ENCODE measurements around the gene RAB10.
A peak's percentile ranks its signal among the peaks of the same experiment; 100 is the strongest.
"Not testable (repeated sequence)": the region's sequence is repeated elsewhere in the genome, so short reads cannot be mapped to it uniquely, and the experiment has no call there.

RAB10 gene

GRCh38 chr2:26016012-26016705 is 17.7 kb upstream of the RAB10 start:
- DNase-seq (ENCODE audit: low read depth in 2 of 2), result no peak

DNA sequence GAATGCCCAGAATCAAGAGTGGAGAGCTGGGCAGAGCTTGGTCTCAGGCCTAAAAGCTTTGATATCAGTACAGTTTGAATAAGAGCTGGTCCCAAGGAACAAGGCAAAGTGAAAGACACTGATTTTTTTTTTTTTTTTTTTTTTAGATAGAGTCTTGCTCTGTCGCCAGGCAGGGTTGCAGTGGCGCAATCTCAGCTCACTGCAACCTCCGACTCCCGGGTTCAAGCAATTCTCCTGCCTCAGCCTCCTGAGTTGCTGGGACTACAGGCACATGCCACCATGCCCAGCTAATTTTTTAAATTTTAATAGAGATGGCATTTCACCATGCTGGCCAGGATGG is 17.2 kb upstream of the RAB10 start:
- not testable (repeated sequence) for DNase-seq (ENCODE audit: low read depth in 2 of 2)

DNA sequence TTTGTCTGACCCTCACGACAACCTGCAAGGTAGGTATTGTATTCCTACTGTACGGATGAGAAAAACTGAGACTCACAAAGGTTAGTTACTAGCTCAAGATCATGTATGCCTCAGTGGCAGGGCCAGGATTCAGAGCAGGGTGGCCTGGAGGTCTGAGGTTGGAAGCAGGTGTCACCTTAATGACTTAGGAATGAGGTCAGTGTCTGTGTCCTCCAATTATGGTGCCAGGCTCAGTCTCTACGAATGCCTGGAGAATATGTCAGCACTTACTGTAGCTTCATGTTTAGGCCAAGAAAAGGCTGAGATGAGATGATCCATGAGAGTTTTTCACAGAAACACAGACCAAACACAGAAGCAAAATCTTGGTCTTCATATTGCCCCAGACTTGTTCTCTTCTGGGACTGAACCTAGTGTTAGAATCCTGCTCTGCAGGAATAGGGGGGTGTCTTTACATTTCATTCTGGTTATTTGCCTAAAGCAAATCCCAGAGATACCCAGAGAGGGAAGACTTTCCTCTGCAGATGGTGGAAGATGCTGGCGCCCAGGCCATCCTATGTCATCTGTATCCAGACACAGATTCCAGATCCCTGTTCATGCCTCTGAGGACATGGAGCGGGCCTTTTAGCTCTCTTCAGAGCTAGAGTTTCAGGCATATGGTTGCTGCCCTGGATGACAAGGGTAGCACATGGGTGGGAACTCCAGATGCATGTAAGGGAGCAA is 16.3 kb upstream of the RAB10 start:
- no peak for DNase-seq (ENCODE audit: low read depth in 2 of 2)

- DNase-seq (ENCODE audit: low read depth in 2 of 2), result peak in 1 of 2 experiments; percentile 7
These were observed 15.5 kb upstream of the RAB10 start for GRCh38 chr2:26018184-26019055.

- no peak for DNase-seq (ENCODE audit: low read depth in 2 of 2)
These were observed 13.6 kb upstream of the RAB10 start for GRCh38 chr2:26020231-26020640.

- no peak for DNase-seq (ENCODE audit: low read depth in 2 of 2)
These were observed 9.6 kb upstream of the RAB10 start for GRCh38 chr2:26024260-26024659.

- no peak for DNase-seq (ENCODE audit: low read depth in 2 of 2)
These were observed 8.4 kb upstream of the RAB10 start for GRCh38 chr2:26025509-26025908.

DNA sequence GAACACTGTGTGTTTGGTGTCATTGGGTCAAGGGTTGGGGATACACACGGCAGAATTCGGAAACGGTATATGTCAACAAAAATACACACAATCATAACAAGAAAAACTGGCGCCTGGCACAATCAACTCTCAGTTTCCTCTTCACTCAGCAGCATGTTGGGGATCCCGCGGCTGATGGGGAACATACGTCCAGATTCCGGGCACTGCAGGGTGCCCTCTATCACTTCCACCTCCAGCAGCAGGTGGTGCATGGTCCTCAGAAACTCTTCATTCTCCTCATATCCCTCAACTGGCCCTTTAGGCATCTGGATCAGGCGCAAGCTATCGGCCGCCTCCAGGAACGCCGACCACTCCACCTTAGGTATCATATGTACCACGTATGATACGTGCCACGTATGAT is 5.8 kb upstream of the RAB10 start:
- not testable (repeated sequence) for DNase-seq (ENCODE audit: low read depth in 2 of 2)

GRCh38 chr2:26032586-26033269 is 1.2 kb upstream of the RAB10 start:
- DNase-seq (ENCODE audit: low read depth in 2 of 2), result not testable (repeated sequence)

GRCh38 chr2:26033270-26033817 is 540 bp upstream of the RAB10 start:
- DNase-seq (ENCODE audit: low read depth in 2 of 2), result peak in 1 of 2 experiments; percentile 26

DNA sequence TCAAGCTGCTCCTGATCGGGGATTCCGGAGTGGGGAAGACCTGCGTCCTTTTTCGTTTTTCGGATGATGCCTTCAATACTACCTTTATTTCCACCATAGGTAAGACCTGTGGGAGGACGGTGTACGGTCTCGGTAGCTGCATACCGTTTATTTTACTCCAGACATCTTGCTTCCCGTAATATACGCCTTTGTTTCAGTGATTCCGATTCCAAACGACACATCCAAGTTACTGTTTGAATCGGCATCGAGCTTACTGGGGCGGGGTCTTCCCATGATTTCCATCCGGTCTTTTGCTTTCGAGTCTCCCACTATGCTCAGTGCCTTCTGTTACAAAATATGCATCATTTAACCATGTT is 731 bp downstream of the RAB10 start:
- DNase-seq (ENCODE audit: low read depth in 2 of 2), result peak in 1 of 2 experiments; percentile 4

DNA sequence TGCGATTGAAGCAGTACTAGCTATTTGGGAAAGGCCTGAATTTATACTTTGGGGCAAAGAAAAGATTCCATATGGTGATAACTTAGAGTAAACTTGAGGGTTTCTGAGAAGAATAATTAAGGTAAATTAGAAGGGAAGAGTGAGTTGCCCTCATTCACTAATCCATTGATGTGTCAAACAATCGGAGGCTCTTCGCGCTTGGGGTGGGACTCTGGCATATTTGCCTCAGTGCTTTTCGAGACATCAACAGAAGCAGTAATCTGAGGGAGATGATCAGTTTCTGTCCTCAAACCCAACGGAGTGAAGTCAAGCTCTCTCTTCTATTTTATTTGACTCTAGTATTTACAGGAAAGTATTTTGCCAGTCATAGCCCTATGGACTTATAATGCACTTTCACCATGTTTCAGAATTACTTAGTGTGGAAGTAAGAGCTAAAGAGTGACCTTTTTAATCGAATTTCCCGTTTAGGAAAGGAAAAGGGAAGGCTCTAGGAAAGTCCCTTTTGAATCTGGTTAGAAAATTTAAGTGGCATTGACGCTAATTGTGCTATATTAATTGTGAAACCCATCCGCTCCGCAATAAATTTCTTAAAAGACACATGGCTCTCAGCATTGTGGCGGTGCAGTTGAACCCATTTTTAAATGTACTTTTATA is 1.3 kb downstream of the RAB10 start:
- no peak for DNase-seq (ENCODE audit: low read depth in 2 of 2)

DNA sequence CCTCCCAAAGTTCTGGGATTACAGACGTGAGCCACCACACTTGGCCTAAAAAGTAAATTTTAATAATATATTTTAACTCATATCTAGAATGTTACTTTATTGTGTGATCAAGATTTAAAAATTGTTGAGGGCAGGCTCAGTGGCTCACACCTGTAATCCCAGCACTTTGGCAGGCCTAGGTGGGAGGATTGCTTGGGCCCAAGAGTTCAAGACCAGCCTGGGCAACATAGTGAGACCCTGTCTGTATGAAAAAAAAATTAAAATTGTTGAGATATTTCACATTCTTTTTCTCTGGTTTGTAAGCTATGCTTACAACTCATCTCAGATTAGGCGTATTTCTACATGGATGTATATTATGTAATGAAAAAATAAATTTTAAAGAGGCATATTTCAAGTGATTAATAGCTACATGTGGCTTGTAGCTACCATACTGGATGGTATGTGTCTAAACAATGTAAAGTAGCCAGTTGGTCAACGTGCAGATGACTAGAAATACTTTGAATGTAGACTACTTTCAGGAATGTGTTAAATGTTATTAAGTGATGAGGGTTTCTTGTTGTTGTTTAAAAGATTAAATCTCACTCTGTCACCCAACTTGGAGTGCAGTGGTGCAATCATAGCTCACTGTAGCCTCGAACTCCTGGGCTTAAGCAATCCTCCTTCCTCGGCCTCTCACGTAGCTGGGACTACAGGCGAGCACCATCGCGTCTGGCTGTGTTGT is 5.9 kb downstream of the RAB10 start:
- no peak for DNase-seq (ENCODE audit: low read depth in 2 of 2)

DNA sequence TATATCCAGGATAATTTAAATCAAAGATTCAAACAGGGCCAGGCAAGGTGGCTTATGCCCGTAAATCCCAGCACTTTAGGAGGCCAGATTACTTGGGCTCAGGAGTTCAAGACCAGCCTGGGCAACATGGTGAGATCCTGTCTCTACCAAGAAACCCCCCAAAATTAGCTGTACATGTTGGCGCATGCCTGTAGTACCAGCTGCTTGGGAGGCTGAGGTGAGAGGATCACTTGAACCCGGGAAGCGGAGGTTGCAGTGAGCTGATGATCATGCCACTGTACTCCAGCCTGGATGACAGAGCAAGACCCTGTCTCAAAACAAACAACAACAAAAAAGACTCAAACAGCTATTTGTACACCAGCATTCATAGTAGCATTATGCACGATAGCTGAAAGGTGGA is 9.2 kb downstream of the RAB10 start:
- no peak for DNase-seq (ENCODE audit: low read depth in 2 of 2)

DNA sequence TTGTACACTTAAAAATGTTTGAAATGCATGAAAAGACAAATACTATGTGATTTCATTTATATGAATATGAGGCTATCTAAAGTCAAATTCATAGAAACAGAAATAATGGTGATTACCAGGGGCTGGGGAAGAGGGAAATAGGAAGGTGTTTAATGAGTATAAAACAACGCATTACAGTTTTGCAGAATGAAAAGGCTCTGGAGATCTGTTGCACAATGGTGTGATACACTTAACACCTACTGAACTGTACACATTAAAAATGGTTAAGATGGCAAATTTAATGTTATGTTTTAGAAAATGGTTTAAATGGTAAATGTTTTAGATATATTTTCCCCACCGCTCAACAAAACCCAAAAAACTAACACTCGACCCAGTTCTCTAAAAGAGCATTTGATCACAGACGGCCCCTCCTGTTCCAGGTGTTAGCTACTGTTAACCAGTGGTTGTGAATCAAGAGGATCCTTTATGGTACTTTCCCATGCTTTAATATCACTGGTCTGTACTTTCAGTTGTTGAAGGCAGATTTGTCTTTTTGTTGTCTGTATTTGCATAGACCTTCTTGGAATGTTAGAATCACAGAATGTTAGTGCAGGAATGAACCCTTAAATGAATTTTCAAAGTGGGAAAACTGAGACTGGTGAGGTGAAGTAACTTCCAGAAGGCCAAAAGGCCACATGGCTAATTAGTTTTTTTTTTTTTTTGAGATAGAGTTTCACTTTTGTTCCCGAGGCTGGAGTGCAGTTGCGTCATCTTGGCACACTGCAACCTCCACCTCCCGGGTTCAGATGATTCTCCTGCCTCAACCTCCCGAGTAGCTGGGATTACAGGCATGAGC is 10.2 kb downstream of the RAB10 start:
- DNase-seq (ENCODE audit: low read depth in 2 of 2), result no peak

GRCh38 chr2:26048791-26049190 is 14.9 kb downstream of the RAB10 start:
- DNase-seq (ENCODE audit: low read depth in 2 of 2), result no peak

DNA sequence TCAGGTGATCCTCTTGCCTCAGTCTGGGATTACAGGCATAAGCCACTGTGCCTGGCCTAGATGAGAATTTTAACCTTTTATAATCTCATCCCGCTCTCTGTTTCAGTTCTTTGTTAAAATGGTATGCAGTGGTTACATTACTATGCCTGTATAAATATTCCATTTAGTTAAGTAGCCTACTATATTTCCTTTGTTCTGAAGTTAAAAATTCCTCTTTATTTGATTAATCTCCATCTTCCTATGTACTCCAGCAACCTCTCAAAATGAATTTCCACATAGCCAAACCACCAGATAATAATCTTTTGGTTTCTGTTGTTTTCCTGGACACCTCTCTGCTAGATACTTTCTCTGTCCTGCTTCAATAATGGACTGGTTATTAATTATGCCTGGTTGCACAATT is 15.8 kb downstream of the RAB10 start:
- DNase-seq (ENCODE audit: low read depth in 2 of 2), result no peak

DNA sequence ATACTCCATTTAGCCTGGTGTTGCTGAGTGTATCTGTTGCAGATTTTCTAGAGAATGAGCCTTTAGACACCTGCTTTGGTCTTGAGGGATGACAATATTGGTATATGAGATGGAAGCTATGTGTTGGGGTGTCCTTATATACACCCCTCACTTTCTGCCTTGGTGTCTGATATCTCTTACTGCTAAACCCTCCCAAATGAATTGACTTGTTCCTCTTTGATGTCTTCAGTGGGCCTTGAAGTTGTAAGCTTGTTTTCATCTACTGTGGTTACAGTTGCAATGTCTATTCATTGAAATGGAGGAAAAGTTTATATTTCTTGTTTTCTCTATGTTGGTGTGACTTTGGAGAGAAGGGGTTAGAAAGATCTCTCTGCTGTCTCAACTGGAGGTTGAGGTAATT is 18.9 kb downstream of the RAB10 start:
- DNase-seq (ENCODE audit: low read depth in 2 of 2), result no peak

DNA sequence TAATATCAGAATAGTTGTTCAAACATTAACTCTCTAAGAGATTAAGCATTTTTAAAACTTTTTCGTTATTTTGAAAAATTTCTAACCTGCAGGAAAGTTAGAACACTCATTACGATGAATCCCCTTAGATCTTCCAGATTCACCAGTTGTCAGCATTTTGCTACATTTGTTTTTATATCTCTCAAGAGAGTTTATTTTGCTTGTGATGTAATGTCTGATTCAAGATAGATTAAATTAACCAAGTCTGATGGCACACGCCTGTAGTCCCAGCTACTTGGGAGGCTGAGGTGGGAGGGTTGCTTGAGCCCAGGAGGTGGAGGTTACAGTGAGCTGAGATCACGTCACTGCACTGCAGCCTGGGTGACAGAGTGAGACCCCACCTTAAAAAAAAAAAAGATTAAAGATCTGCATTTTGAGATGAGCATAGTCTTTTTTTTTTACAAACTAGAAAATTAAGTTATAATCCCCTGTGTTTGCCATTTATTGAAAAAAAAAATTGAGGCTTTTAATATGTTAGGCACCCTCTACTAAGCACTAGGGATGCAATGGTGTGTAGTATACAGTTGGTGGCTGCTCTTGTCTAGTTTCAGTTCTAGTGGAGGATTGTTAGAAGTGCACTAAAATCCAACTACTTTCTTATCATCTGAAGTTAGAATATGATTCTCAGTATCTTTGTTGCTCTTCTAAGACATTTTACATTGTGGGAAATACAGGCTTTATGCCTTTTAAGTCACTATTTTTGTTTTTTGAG is 20.9 kb downstream of the RAB10 start:
- no peak for DNase-seq (ENCODE audit: low read depth in 2 of 2)
